GM18499 (cell line): ENCODE results near the gene IARS2.
A peak's percentile ranks its signal among the peaks of the same experiment; 100 is the strongest.
"Not testable (repeated sequence)": the region's sequence is repeated elsewhere in the genome, so short reads cannot be mapped to it uniquely, and the experiment has no call there.

Experiments used
- ATAC-seq: cut with Tn5 transposase; IDR thresholded peaks from one replicate; pipeline ENCODE4 v1.9.1; 2021; ENCODE audit warnings: moderate number of reproducible peaks; ENCODE audit not compliant: insufficient read depth, unreplicated experiment

Gene IARS2

DNA sequence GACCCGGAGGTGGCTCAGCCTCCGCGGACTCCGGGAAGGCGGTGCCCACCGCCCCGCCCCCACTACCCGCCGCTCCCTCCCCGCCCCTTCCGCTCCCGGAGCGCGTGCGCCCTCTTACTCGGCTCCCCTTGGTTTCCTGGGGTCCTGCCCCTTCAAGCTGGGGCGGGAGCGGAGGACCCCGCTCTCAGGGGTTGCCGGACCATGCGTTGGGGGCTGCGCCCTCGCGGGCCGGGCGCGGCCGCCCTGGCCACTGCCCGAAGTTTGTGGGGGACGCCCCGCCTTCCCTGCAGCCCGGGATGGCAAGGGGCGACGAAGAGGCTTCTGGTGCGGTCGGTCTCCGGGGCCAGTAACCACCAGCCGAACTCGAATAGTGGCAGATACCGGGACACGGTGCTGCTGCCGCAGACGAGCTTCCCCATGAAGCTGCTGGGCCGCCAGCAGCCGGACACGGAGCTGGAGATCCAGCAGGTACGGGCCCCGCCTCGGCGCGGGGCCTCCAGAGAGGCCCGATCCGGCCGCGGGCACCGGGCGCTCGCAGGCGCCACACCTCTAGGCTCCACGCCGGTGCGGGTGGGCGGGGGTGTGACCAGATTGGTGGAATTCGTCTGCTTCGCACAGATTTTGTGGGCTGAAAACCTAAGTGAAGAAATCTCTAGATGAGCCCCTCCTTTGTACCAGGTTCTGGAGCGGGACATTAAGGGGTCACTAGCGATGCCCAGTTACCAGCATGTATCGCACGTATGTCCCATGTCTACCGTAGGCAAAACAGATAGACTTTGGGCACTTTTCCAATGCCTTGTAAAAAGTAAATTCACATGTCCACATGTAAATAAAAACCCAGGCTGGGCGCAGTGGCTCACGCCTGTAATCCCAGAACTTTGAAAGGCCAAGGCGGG is at the start of gene IARS2:
Gene IARS2 (plus strand): TSS at position 117 of the 896 bp plus-strand sequence. CDS start 85 bp downstream, at position 202.
- peak; percentile 2 for ATAC-seq

DNA sequence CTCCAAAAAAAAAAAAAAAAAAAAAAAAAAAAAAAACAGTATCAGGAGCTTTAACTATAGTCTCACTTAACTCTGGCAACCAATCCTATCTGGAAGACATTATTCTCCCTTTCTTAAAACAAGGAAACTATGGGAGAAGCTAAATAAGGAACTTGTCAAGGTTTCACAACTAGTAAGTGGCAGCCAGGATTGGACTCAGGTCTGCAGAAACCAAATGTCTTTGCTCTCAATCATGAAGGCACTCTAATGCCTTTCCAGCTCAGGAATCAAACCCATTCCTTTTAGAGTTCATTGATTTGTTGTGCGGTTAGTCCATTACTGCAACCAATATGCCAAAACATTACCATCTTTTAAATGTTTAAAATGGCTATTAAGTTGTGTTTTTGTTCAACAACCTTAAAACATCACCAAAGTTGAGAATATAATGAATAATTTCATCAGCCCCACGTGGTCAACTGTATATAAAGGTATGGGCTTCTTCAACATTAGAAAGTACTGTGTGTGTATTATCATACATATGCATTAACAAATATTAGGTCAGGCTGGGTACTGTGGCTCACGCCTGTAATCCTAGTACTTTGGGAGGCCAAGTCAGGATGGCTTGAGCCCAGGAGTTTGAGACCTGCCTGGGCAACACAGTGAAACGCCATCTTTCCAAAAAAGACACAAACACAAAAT is 49.1 kb upstream of the IARS2 start:
- no peak for ATAC-seq

DNA sequence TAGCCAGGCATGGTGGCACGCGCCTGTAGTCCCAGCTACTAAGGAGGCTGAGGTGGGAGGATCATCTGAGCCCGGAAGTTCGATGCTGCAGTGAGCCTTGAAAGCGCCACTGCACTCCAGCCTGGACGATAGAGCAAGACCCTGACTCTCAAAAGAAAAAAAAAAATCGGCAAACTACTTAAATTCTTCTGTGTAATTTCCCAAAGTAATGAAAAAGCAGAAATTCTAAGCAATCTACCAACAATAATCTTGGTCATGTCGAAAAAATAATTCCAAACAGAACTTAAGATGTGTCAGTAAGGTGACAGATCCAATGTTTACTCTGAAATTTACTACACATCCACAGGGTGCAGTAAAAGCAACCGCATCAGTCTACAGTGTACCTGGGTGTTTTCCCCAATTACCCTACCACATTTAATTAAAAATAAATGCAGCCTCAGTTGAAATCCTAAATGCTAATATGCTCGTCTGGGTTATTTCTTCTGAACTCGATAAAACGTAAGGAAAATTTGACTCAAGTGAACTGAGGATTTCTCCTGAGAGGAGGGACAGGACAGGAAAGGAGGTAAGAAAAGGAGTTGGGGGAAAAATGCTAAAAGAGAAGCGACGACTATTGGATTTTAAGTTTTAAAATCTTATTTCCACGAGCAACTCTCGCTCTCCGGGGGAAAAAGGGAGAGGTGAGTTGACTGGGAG is 48.4 kb upstream of the IARS2 start:
- no peak for ATAC-seq

DNA sequence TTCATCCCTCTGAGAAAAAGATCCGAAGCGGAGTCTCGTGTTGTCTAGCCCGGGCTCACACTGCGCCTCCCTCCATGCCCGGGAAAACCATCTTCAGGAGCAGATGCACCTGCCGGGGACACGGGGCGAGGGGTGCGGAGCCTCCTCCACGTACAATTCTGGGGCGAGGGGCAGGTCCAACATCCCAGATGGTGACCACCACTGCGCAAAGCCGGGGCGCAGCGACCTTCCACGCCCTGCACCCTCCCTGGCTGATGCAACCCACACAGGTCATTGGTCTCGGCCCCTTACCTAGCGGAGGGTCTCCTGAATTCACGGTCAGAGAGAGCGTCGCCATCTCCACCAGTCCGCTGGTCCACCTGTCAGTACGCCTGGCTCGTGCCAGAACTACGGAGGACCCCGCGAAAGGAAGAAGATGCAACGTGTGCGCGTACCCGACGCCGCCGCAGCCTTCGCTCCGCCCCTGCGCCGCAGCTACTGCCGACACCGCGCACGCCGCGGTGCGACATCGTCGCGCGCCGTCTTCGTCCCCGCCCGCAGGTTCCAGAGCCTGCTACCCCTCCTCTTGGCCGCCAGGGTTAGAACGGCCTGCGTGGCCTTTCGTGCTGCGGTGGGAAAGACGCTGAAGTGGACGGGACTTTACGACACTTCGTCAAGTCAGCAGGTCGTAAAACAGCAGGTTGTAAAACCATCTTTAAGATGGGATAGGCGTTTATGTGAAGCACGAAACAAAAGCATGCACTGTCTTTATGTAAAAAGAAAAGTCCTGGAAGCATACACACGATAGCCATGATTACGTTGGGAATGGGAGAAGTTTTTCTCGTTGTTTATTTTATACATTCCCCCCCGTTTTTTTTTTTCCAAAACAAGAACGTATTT is 47.6 kb upstream of the IARS2 start, which contains the start of gene EPRS1:
Gene EPRS1 (minus strand): TSS at position 454 of the 879 bp plus-strand sequence. CDS start 117 bp downstream, at position 337.
- ATAC-seq = peak; percentile 94

DNA sequence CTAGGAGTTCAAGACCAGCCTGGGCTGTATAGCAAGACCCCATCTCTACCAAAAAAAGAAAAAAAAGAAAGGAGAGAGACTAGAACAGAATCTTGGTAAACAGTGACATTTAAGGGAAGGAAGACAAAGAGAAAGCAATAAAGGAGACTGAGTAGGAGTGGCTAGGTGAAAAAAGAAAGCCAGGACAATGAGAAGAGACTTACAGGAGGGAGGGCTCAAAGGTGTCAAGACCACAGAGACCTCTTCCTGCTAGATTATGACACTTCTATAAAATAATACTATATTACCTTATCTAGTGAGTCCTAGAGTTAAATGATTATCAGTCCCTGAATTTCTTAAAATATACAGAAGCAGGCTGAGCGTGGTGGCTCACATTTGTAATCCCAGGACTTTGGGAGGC is 37.6 kb upstream of the IARS2 start:
- no peak for ATAC-seq

DNA sequence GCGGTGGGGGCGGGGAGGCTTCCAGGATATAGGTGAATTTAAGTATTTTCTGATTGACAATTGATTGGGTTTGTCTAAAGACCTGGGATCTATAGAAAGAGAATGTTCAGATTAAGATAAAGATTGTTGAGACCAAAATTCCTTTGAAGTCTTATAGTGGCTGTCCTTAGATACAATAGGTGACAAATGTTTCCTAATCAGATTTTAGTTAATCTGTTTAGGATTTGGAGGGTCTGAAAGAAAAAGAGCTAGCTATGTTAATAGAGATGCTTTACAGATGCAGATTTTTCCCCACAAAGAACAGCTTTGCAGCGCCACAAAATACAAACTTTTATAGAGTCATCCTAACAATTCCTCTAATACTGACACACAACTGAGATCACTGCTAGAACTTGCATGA is 33.1 kb upstream of the IARS2 start:
- ATAC-seq = no peak

DNA sequence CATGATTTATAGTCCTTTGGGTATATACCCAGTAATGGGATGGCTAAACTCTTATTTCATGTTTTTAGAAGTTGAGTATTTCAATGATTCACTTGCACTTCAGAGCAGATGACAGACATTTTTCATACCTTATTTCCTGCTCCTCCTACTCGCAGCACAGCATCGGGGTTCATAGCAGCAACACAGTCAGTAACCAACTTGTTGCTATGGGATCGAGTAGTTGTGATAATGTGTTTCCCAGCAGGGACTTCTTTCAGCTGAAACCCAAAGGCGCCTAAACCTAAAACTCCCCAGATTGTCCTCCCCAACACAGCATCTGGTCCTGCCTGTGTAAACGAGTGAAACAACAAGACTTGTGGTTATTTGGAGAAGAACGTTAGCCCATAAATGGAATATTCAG is 31.3 kb upstream of the IARS2 start:
- no peak for ATAC-seq

DNA sequence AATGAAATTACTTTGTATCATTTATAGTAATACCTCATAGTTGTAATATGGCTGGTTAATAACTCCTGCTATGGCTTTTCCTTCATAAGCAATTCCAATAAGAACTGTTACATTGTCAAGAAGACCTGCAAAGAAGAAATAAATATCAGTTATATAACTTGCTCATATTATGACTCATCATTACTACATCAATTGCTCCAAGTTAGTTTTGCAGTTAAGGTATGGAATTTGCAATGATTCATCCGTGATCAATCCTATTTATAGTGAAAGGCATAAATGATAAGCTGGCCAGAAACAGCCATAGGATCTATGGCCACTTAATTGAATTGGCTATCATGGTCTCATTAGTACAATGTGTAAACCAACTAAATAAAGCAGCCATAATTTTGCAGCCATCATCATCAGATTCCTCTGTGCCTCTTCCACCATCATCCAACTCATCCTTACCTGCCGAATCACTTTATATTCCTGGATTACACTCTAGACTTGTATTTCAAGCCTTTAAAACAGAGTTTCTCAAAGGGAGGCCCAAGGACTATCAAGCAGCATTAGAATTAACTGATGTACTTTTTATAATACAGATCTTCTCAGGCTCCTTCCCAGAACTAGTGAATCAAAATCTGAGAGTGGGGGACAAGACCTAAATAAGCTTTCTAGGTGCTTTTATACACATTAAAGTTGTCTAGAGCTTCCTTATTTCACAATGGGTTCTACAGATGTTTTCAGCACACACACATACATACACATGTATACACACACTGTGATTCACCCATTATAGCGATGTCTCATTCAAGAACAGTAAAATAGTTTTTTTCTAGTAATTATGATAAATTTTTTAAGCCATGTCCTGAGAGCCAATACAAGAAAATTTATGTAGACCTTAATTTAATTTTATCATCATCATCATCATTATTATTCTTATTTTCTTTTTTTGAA is 26.4 kb upstream of the IARS2 start:
- ATAC-seq = no peak

DNA sequence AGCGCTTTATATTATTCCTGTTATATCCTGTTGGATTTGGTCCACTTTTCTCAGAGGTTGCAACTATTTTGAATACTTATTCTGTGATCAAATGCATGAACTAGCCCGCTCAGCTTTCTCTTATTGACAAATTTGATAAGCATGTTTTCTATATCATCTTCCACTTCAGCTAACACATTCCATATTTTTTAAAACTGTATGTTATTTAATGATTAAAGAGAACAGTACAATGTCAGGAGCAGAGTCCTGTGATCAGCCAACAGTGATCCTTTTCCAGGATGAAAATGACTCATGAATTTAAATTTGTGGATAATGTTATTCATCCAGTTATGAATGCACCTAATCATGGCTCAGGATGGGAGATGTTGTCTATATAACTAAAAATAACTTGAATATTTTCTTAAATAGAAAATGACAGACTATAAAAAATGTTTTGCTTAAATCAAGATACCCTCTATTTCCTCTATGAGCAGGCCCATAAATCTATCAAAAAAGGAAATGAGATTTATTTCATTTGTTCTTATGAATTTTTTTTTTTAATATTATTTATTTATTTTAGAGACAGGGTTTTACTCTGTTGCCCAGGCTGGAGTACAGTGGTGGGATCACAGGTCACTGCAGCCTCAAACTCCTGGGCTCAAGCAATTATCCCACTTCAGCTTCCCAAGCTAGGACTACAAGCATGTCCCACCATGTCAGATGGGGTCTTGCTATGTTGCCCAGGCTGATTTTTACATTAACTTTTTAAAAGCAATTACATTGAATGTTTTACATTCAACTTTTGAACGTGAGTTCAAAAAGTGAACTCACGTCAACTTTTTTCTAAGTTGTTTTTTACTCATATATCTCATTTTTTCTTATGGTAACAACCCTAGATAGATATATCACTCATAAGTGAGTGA is 16.8 kb upstream of the IARS2 start:
- ATAC-seq = no peak

DNA sequence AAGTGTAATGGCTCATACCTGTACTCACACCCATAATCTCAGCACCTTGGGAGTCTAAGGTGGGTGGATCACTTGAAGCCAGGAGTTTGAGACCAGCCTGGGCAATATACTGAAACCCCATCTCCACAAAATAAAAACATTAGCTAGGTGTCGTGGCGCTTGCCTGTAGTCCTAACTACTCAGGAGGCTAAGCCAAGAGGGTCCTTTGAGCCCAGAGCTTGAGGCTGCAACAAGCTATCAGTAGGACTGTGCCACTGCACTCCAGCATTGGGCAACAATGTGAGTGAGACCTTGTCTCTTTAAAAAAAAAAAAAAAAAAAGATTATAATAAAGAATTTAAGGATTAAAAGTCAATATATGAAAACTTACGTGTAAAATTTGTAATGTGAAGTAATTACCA is 16.0 kb upstream of the IARS2 start:
- ATAC-seq = no peak

DNA sequence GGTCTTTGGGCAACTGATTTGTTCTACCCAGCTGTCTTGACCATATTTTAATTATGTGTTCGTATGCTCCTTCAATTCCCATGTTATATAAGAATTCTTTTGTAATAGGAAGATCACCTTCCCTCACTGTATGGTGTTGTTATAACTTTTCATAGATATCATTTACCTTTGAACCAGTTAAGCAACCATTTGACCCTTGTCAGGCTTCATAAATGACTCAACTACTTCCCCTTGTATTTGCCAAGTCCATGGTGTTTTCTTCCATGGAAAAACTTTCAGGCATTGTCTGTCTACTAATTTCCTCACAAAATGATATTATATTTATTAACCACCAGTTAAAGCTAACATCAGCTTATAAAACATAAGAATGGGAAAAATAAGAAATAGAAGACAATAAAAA is 9.5 kb upstream of the IARS2 start:
- no peak for ATAC-seq

DNA sequence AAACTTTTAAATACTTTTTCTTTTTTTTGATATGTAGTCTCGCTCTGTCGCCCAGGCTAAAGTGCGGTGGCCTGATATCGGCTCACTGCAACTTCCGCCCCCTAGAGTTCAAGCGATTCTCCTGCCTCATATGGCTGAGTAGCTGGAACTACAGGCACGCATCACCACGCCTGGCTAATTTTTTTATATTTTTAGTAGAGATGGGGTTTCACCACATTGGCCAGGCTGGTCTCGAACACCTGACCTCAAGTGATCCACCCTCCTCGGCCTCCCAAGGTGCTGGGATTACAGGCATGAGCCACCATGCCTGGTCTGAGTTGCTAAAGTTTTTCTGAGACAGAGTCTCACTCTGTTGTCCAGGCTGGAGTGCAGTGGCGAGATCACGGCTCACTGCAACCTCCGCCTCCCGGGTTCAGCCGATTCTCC is 7.7 kb upstream of the IARS2 start:
- not testable (repeated sequence) for ATAC-seq

DNA sequence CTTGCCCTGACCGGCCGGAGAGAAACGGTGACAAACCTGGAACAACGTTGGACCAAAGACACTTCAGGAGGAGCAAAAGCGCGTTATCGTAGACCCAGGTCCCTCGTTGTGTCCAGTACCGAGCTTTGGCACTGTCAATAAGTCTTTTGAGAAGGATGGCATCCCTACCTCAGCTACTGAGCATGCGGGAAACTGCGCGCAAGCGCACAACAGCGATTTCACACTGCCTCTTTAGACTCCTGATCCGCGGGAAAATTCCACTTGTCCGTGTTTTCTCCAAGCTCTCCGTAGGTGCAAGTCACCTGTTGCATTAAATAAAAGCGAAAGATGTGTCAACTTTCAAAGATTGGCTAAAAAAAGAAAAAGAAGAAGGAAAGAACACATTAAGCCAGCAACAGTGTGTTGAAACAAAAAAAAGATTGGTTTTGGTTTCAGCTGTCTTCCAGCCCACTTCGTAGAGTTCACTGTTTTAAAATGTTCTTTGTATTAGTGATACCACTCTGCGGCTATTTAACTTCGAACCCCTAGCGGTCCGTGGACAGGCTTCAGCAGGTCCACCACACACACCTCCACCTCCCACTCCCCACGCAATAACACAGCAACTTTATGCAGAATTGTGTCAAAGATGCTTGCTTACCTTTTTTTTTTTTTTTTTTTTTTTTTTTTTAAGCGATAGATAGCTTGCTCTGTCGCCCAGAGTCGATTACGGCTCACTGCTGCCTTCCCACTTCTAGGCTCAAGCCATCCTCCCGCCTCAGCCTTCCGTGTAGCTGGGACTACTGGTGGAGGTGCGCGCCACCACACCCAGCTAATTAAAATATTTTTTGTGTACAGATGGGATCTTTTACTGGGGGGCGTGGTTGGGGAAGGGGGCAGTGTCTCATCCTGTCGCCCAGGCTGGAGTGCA is 4.0 kb upstream of the IARS2 start, which contains the start of gene BPNT1:
Gene BPNT1 (minus strand): TSS at position 139 of the 907 bp plus-strand sequence. CDS start 9,942 bp downstream, outside the sequence.
- peak; percentile 48 for ATAC-seq

DNA sequence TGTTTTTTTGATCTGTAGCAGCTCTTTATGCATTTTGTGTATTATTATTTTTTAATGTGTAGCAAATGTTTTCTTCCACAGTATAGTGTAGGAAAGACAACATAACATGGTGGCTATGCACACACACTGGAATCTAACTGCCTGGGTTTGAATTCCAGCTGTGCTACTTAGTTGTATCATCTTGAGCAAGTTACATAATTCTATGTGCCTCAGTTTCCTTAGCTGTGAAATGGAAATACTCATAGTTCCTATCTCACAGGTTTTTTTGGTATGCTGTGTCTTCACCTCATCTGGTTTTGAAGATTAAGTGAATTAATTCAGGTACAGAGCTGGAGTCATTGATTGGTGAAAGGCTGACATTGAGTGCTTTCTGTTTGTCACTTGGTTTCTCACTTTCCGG is 1.2 kb upstream of the IARS2 start:
- ATAC-seq = no peak

DNA sequence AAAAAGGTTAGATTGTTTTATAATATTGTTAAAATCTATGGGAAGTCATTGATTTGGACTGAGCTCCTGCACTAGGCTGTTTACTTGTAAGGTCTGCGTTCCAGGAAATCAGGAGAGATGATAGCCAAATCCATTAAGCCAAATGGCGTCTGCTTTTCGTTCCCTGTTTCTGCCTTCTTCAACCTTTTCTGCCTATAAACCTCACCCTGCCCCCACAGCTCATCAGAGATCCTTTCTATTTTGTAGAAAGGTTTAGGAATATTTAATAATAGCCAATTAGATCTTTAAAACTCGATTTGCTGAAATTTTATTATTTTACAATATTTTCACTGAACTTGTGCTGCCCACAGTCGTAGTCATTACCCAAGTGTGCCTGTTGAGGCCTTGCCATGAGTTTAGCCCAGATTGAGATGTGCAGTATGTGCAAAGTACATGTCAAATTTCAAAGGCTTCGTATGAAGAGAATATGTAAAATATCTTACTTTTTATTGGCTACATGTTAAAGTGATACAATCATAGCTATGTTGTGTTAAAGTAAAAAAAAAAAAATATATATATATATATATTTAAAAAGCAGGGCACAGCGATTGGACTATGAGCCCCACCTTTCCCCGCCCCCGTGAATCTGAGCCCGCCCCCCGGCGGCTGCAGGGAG is 444 bp upstream of the IARS2 start:
- ATAC-seq = peak; percentile 24

DNA sequence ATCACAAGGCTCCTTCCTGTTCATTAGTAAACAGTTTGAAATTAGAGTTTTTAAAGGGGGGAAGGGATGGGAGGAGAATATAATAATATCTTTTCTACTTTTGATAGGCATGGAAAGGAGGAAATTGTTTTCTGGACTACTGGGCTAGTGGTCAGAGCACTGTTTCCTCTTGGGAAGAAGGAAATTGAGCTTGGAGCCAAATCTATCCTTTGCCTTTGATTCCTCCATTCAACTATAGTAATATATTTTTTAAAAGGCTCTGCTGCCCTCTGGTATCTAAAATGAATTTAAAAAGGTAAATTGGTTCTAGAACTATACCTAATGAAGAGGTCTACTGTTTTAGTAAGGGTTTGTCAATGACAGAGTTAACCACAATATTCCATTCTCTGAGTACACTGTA is 5.9 kb downstream of the IARS2 start:
- ATAC-seq = no peak
